H1 (cell line): ENCODE measurements around the gene OST4. TPM values are rescaled to one million over a fixed set of nuclear protein-coding genes. Genes with fewer than 3 reads are reported as not detected.

Experiments used
- CTCF ChIA-PET: fragments of 300-600 bp; sonication (Branson Sonifier 250); formaldehyde crosslinking; loops from one replicate; lab custom pipeline; 2021; ENCODE audit not compliant: partially characterized antibody; lab: Charles Lee
- POLR2A ChIA-PET: fragments of 300-600 bp; sonication (Branson Sonifier 250); formaldehyde crosslinking; loops from one replicate; lab custom pipeline; 2021; ENCODE audit warnings: inconsistent platforms; ENCODE audit not compliant: partially characterized antibody; lab: Charles Lee
- DNase-seq, 2 experiments: peaks; one replicate each; pipeline versions ENCODE4 v3.0.0 to v3.0.0-alpha.2; 2010 to 2022; ENCODE audit warnings: low spot score in 2 of 2, low read depth in 1 of 2, mixed read lengths in 1 of 2
- FAIRE-seq: peaks from 2 replicates; lab custom pipeline; 2011; peaks lifted over from hg19 to GRCh38; lab: Jason Lieb, UNC
- H2AFZ ChIP-seq: 2 replicates; pipeline ENCODE4 v1.8.1; 2012; ENCODE audit warnings: low read length, inconsistent platforms
- H2AK5ac ChIP-seq: 2 replicates; pipeline ENCODE4 v1.6.1; 2013; ENCODE audit warnings: low read depth, low read length
- H2BK120ac ChIP-seq: replicated peaks from 2 replicates; pipeline ENCODE3; 2013; ENCODE audit warnings: low read depth, low read length, inconsistent platforms
- H2BK12ac ChIP-seq: 2 replicates; pipeline ENCODE4 v1.6.1; 2013; ENCODE audit warnings: low read depth, low read length
- H2BK15ac ChIP-seq: 2 replicates; pipeline ENCODE4 v1.6.1; 2013; ENCODE audit warnings: low read length
- H2BK20ac ChIP-seq: 2 replicates; pipeline ENCODE4 v1.6.1; 2013; ENCODE audit warnings: low read length
- H2BK5ac ChIP-seq: 2 replicates; pipeline ENCODE4 v1.6.1; 2013; ENCODE audit warnings: low read depth, low read length
- H3K14ac ChIP-seq: 2 replicates; pipeline ENCODE4 v1.6.1; 2013; ENCODE audit warnings: inconsistent platforms; ENCODE audit not compliant: insufficient read length
- H3K18ac ChIP-seq: 2 replicates; pipeline ENCODE4 v1.6.1; 2013; ENCODE audit warnings: low read length; ENCODE audit errors: extremely low read depth
- H3K23ac ChIP-seq: 2 replicates; pipeline ENCODE4 v1.6.1; 2013; ENCODE audit warnings: inconsistent platforms; ENCODE audit not compliant: insufficient read length
- H3K23me2 ChIP-seq: 2 replicates; pipeline ENCODE4 v1.6.1; 2013; ENCODE audit warnings: low read depth, low read length
- H3K27ac ChIP-seq: 2 replicates; pipeline ENCODE4 v1.6.1; 2011; ENCODE audit warnings: low read depth, low read length, inconsistent platforms
- H3K27me3 ChIP-seq, 4 experiments: replicated peaks in 1 of 4; 1 replicate in 1 of 4; 2 replicates in 3 of 4; pipeline versions ENCODE4 v1.6.1 to v1.8.1; 2011 to 2013; ENCODE audit warnings: low read length in 3 of 4, mild to moderate bottlenecking in 3 of 4, inconsistent platforms in 2 of 4, mixed read lengths in 2 of 4, moderate library complexity in 1 of 4; ENCODE audit not compliant: control insufficient read depth in 3 of 4, insufficient read depth in 3 of 4; ENCODE audit errors: extremely low read depth in 1 of 4
- H3K36me3 ChIP-seq, 4 experiments: 2 replicates each; pipeline versions ENCODE4 v1.6.1 to v1.8.1; 2011 to 2013; ENCODE audit warnings: mild to moderate bottlenecking in 4 of 4, low read length in 3 of 4, moderate library complexity in 2 of 4, control low read depth in 1 of 4, inconsistent platforms in 1 of 4; ENCODE audit not compliant: insufficient read depth in 4 of 4, control insufficient read depth in 2 of 4
- H3K4ac ChIP-seq: replicated peaks from 2 replicates; pipeline ENCODE3; 2013; ENCODE audit warnings: low read length, low read depth, mixed read lengths, inconsistent platforms; ENCODE audit not compliant: insufficient read length
- H3K4me1 ChIP-seq, 4 experiments: replicated peaks in 1 of 4; 1 replicate in 1 of 4; 2 replicates in 3 of 4; pipeline versions ENCODE4 v1.6.1 to v1.8.1; 2011 to 2013; ENCODE audit warnings: low read length in 3 of 4, inconsistent platforms in 2 of 4, mixed read lengths in 1 of 4; ENCODE audit not compliant: insufficient read depth in 4 of 4, control insufficient read depth in 3 of 4
- H3K4me2 ChIP-seq, 2 experiments: 2 replicates each; pipeline versions ENCODE4 v1.6.1 to v1.8.1; 2011 to 2013; ENCODE audit warnings: low read depth in 2 of 2, low read length in 2 of 2, control low read depth in 1 of 2, inconsistent platforms in 1 of 2, mild to moderate bottlenecking in 1 of 2; ENCODE audit not compliant: insufficient read depth in 1 of 2
- H3K4me3 ChIP-seq, 4 experiments: fragments of 200-600, 300-600 bp in 1 of 4; sonication (generic), shearing (Covaris generic), sonication (Bioruptor Twin) in 1 of 4; 2 replicates each; pipeline versions ENCODE4 v1.5.1 to v1.8.1; 2011 to 2016; ENCODE audit warnings: low read length in 4 of 4, low read depth in 3 of 4, control low read depth in 2 of 4, inconsistent platforms in 2 of 4, mild to moderate bottlenecking in 2 of 4, mixed read lengths in 1 of 4, moderate library complexity in 1 of 4; ENCODE audit not compliant: insufficient read depth in 2 of 4; ENCODE audit errors: extremely low read depth in 1 of 4
- H3K56ac ChIP-seq: replicated peaks from 2 replicates; pipeline ENCODE3; 2013; ENCODE audit warnings: low read depth, mild to moderate bottlenecking, mixed read lengths, low read length, inconsistent platforms; ENCODE audit not compliant: insufficient read length
- H3K79me1 ChIP-seq: 2 replicates; pipeline ENCODE4 v1.6.1; 2013; ENCODE audit warnings: low read depth, low read length, control low read depth
- H3K79me2 ChIP-seq, 2 experiments: 2 replicates each; pipeline versions ENCODE4 v1.6.1 to v1.8.1; 2012 to 2013; ENCODE audit warnings: low read length in 2 of 2, mild to moderate bottlenecking in 2 of 2, inconsistent platforms in 1 of 2; ENCODE audit not compliant: insufficient read depth in 2 of 2, control insufficient read depth in 1 of 2
- H3K9ac ChIP-seq, 4 experiments: replicated peaks in 1 of 4; 1 replicate in 1 of 4; 2 replicates in 3 of 4; pipeline versions ENCODE4 v1.6.1 to v1.8.1; 2011 to 2013; ENCODE audit warnings: low read depth in 3 of 4, low read length in 3 of 4, control low read depth in 2 of 4, mild to moderate bottlenecking in 2 of 4, moderate library complexity in 2 of 4, inconsistent platforms in 1 of 4; ENCODE audit errors: extremely low read depth in 1 of 4
- H3K9me3 ChIP-seq, 2 experiments: 2 replicates each; pipeline versions ENCODE4 v1.6.1 to v1.8.1; 2012 to 2013; ENCODE audit warnings: mild to moderate bottlenecking in 2 of 2, moderate library complexity in 2 of 2, control low read depth in 1 of 2, inconsistent platforms in 1 of 2, low read depth in 1 of 2, low read length in 1 of 2, mixed read lengths in 1 of 2; ENCODE audit not compliant: insufficient read depth in 2 of 2
- H4K20me1 ChIP-seq, 2 experiments: replicated peaks in 1 of 2; 2 replicates each; pipeline versions ENCODE3 to v1.8.1; 2011 to 2013; ENCODE audit warnings: inconsistent platforms in 2 of 2, low read length in 2 of 2, mild to moderate bottlenecking in 1 of 2; ENCODE audit not compliant: insufficient read depth in 2 of 2, control insufficient read depth in 1 of 2
- H4K5ac ChIP-seq: 2 replicates; pipeline ENCODE4 v1.6.1; 2013; ENCODE audit warnings: low read length, low read depth, mixed read lengths, inconsistent platforms; ENCODE audit not compliant: insufficient read length
- H4K8ac ChIP-seq: 2 replicates; pipeline ENCODE4 v1.8.0; 2013; ENCODE audit warnings: mild to moderate bottlenecking, moderate library complexity, low read length, inconsistent platforms; ENCODE audit not compliant: insufficient read depth; ENCODE audit errors: extremely low read depth
- H4K91ac ChIP-seq: replicated peaks from 2 replicates; pipeline ENCODE3; 2013; ENCODE audit warnings: low read length, mixed read lengths, inconsistent platforms; ENCODE audit not compliant: insufficient read length
- ATF2 ChIP-seq: IDR thresholded peaks from 2 replicates; pipeline ENCODE4 v1.6.1; 2012; ENCODE audit warnings: low read length, inconsistent platforms
- BRCA1 ChIP-seq: IDR thresholded peaks from 2 replicates; pipeline ENCODE4 v1.6.1; 2012; ENCODE audit warnings: low read depth, low read length, improper control_type of control experiment
- EP300 ChIP-seq, 2 experiments: IDR thresholded peaks; 1 replicate in 1 of 2; 2 replicates in 1 of 2; pipeline ENCODE4 v1.6.1; 2011 to 2012; ENCODE audit warnings: low read depth in 2 of 2, low read length in 2 of 2, mild to moderate bottlenecking in 2 of 2, borderline replicate concordance in 1 of 2, inconsistent platforms in 1 of 2, moderate library complexity in 1 of 2
- HDAC6 ChIP-seq: IDR thresholded peaks from one replicate; pipeline ENCODE4 v1.7.1; 2012; ENCODE audit warnings: low read depth, mild to moderate bottlenecking, inconsistent platforms, low read length, moderate library complexity
- PHF8 ChIP-seq: fragments of 200-600 bp; sonication (generic); conservative IDR thresholded peaks from 2 replicates; pipeline ENCODE4 v1.7.1; 2012; ENCODE audit warnings: low read depth, mild to moderate bottlenecking, inconsistent platforms, low read length, moderate library complexity
- RNF2 ChIP-seq: fragments of 200-900, 300-1000 bp; sonication (generic); IDR thresholded peaks from 2 replicates; pipeline ENCODE4 v1.7.1; 2016; ENCODE audit warnings: borderline replicate concordance, low read depth, mild to moderate bottlenecking, antibody characterized with exemption, low read length; ENCODE audit not compliant: poor library complexity, severe bottlenecking; ENCODE audit errors: missing control alignments
- TAF1 ChIP-seq: IDR thresholded peaks from 2 replicates; pipeline ENCODE4 v1.6.1; 2011; ENCODE audit warnings: mild to moderate bottlenecking, low read depth, low read length
- TCF12 ChIP-seq: IDR thresholded peaks from 2 replicates; pipeline ENCODE4 v1.6.1; 2011; ENCODE audit warnings: low read depth, mild to moderate bottlenecking, low read length
- WGBS, 2 experiments: shearing (Covaris generic) in 1 of 2; methylation state at CpG; one replicate each; pipeline versions ENCODE4 v1.1.6 to v1.1.7; 2013 to 2015; ENCODE audit warnings: low lambda C conversion rate in 2 of 2, mixed read lengths in 2 of 2, inconsistent platforms in 1 of 2, low coverage in 1 of 2, missing lambda C conversion rate in 1 of 2; ENCODE audit not compliant: insufficient replicate concordance in 2 of 2, insufficient coverage in 1 of 2, insufficient read length in 1 of 2; ENCODE audit errors: extremely low coverage in 1 of 2, missing lambda C conversion rate in 1 of 2; 5-methylcytosine and 5-hydroxymethylcytosine counted together
- polyA plus RNA-seq, 7 experiments: library from polyadenylated mRNA; depleted of rRNA in 3 of 7; stranded (reverse) in 5 of 7; unstranded in 2 of 7; fragments of >200 nt in 5 of 7; fragments of 200-250 nt in 2 of 7; gene quantifications; 1 replicate in 5 of 7; 2 replicates in 1 of 7; 4 replicates in 1 of 7; pipeline versions ENCODE4 v1.2.1 to v1.2.3, GENCODE V29; 2011 to 2013; ENCODE audit warnings: missing spikeins in 2 of 7, mixed read lengths in 2 of 7
- total RNA-seq: library from RNA; stranded (reverse); fragmentation: NEBNext Ultra II Directional; extraction: Animal tissue kit (Norgen Biotek cat#: 25700); gene quantifications from 2 replicates; pipeline ENCODE4 v1.2.1, GENCODE V29; 2021

The OST4 gene
- total and polyA plus RNA-seq, 2 of the 8 experiments (the other 6 are each of a cell fraction or from before 2014, with no cell fraction given), result 225 to 865 TPM

- FAIRE-seq (no peak), DNase-seq (no peak)
- Histone ChIP-seq H2BK5ac (no peak overlapping the region), H2BK20ac (no peak overlapping the region), H3K14ac (no peak overlapping the region), H3K27me3 (peaks cover 0 to 9% (median 4%) of the 10 kb centered on the region in 4 experiments; a peak in 2 of 7 replicates), H3K36me3 (no peaks in the 10 kb centered on the region), H3K9ac (no peak overlapping the region), H2AFZ (no peak overlapping the region), H3K9me3 (no peaks in the 10 kb centered on the region), H3K4me1 (peaks cover 4 to 15% (median 4%) of the 10 kb centered on the region in 4 experiments; a peak in 5 of 7 replicates), H4K5ac (no peak overlapping the region), H3K4me3 (no peak overlapping the region), H3K4me2 (no peak overlapping the region), H2AK5ac (no peak overlapping the region), H2BK12ac (no peak overlapping the region), H3K18ac (no peak overlapping the region), H4K91ac (no peak overlapping the region), H3K79me2 (no peaks in the 10 kb centered on the region), H3K27ac (no peak overlapping the region), H4K8ac (no peak overlapping the region), H2BK15ac (no peak overlapping the region), H4K20me1 (peaks cover 1 to 6% of the 10 kb centered on the region in 2 experiments), H3K56ac (no peak overlapping the region), H3K79me1 (no peaks in the 10 kb centered on the region), H3K4ac (no peak overlapping the region), H3K23ac (no peak overlapping the region), H2BK120ac (no peak overlapping the region), H3K23me2 (peaks cover 10% of the 10 kb centered on the region; the same call in 1 of the 2 replicates)
- WGBS, 2 experiments, result 92% methylated on average over 14 of the region's 14 CpGs; no CpG with 5 or more reads in 1 of the 2 experiments
- POLR2A ChIA-PET, result interaction anchor here (1.1 to 1.5 kb wide), 2 partner anchors 17 to 106 kb away, joined by 3 to 4 read pairs; no protein-coding TSS in a partner anchor
- CTCF ChIA-PET, result interaction anchor here (0.7 to 16.5 kb wide), 8 partner anchors 8 to 176 kb away, joined by 3 to 160 read pairs (median 4); partner anchors contain the start of genes ABHD1, AGBL5 and PREB
- TF ChIP-seq PHF8 (no peak), BRCA1 (no peak), ATF2 (no peak), TAF1 (no peak), HDAC6 (no peak), TCF12 (no peak), RNF2 (no peak), EP300 (IDR thresholded peaks at IDR 0.05; ENCODE audit: borderline replicate concordance in 1 of 2, low read depth in 2 of 2, low read length in 2 of 2) (no peak)
These were observed 17.9 kb upstream of the OST4 start for GRCh38 chr2:27089111-27089954.
